Measurements from ENCODE around the gene CD300A. TPM values are rescaled to one million over a fixed set of nuclear protein-coding genes. Genes with fewer than 3 reads are reported as not detected.

The CD300A gene
- total and polyA plus RNA-seq, 2 donors (not counting 1 experiment from before 2014, with no cell fraction given): 2.4 to 5.7 TPM

GRCh38 chr17:74467221-74467951, 952 bp downstream of the CD300A start:
- CTCF ChIA-PET: interaction anchor here (0.8 to 1.0 kb wide), 2 partner anchors 10 to 190 kb away, joined by 3 read pairs; no protein-coding TSS in a partner anchor
- no peaks in the 10 kb centered on the region for H3K36me3 ChIP-seq (replicated peaks in 1 of 2; ENCODE audit: control extremely low read depth in 1 of 2, control insufficient read depth in 1 of 2, extremely low read depth in 1 of 2, insufficient read depth in 2 of 2, low read length in 1 of 2)
- Mint-ChIP-seq H3K4me1 (peaks cover 22% of the 10 kb centered on the region), H3K27ac (peak overlapping the region; percentile 59), H3K4me3 (no peak overlapping the region), H3K27me3 (peaks cover 13% of the 10 kb centered on the region), H3K9me3 (ENCODE audit: insufficient read depth) (no peaks in the 10 kb centered on the region)
- peaks cover 32 to 38% of the 10 kb centered on the region in 2 donors for H3K4me1 ChIP-seq (ENCODE audit: control insufficient read depth in 2 of 2, insufficient read depth in 2 of 2, low read length in 2 of 2)
- peak overlapping the region; percentile 33 to 73 (median 70) for H3K4me3 ChIP-seq (ENCODE audit: control extremely low read depth in 1 of 5, extremely low read depth in 1 of 5, insufficient read depth in 1 of 5, low read depth in 2 of 5, low read length in 4 of 5)
- no peaks in the 10 kb centered on the region for H3K9me3 ChIP-seq (ENCODE audit: control extremely low read depth in 1 of 3, control insufficient read depth in 2 of 3, insufficient read depth in 1 of 3, low read length in 2 of 3)
- peak; percentile 67 for DNase-seq
- peak overlapping the region in 1 of 2 donors; percentile 10 for H3K27ac ChIP-seq (ENCODE audit: low read length in 2 of 2)
- intact Hi-C loops (cut with micrococcal nuclease): no loop called here
- H4K20me1 ChIP-seq (ENCODE audit: control insufficient read depth, insufficient read depth, low read length, poor library complexity, severe bottlenecking): no peaks in the 10 kb centered on the region
- H2AFZ ChIP-seq (ENCODE audit: insufficient read depth, low read depth, low read length, poor library complexity, severe bottlenecking): peak overlapping the region; percentile 50
- ATAC-seq (ENCODE audit: low read depth): peak; percentile 69
- POLR2A ChIA-PET: no interaction called here
- WGBS (ENCODE audit: insufficient coverage): 5% methylated on average over 12 of the region's 21 CpGs
- H3K27me3 ChIP-seq (replicated peaks in 1 of 4; ENCODE audit: control extremely low read depth in 1 of 4, control insufficient read depth in 3 of 4, insufficient read depth in 4 of 4, low read length in 3 of 4): no peaks in the 10 kb centered on the region
- no peaks in the 10 kb centered on the region for H3K79me2 ChIP-seq (ENCODE audit: control insufficient read depth, insufficient read depth, low read length)
- TF ChIP-seq CTCF (IDR thresholded peaks at IDR 0.05) (no peak), EZH2 (IDR thresholded peaks at IDR 0.05; ENCODE audit: borderline replicate concordance, insufficient read depth, low read depth, low read length, poor library complexity, severe bottlenecking) (no peak)
- peak overlapping the region; percentile 75 for H3K9ac ChIP-seq (ENCODE audit: low read length)
- peak overlapping the region; percentile 97 for H3K4me2 ChIP-seq (replicated peaks; ENCODE audit: low read depth, low read length, poor library complexity, severe bottlenecking)

- ATAC-seq (ENCODE audit: low read depth): no peak
- Histone ChIP-seq H3K36me3 (replicated peaks in 1 of 2; ENCODE audit: control extremely low read depth in 1 of 2, control insufficient read depth in 1 of 2, extremely low read depth in 1 of 2, insufficient read depth in 2 of 2, low read length in 1 of 2) (peaks cover 0 to 2% of the 10 kb centered on the region in 2 experiments), H3K4me3 (ENCODE audit: control extremely low read depth in 1 of 5, extremely low read depth in 1 of 5, insufficient read depth in 1 of 5, low read depth in 2 of 5, low read length in 4 of 5) (no peak overlapping the region), H3K27me3 (replicated peaks in 1 of 4; ENCODE audit: control extremely low read depth in 1 of 4, control insufficient read depth in 3 of 4, insufficient read depth in 4 of 4, low read length in 3 of 4) (no peaks in the 10 kb centered on the region), H3K9ac (ENCODE audit: low read length) (no peak overlapping the region), H2AFZ (ENCODE audit: insufficient read depth, low read depth, low read length, poor library complexity, severe bottlenecking) (no peak overlapping the region), H3K9me3 (ENCODE audit: control extremely low read depth in 1 of 3, control insufficient read depth in 2 of 3, insufficient read depth in 1 of 3, low read length in 2 of 3) (peaks cover 0 to 20% (median 11%) of the 10 kb centered on the region in 3 donors), H4K20me1 (ENCODE audit: control insufficient read depth, insufficient read depth, low read length, poor library complexity, severe bottlenecking) (no peaks in the 10 kb centered on the region), H3K27ac (ENCODE audit: low read length in 2 of 2) (no peak overlapping the region), H3K4me1 (ENCODE audit: control insufficient read depth in 2 of 2, insufficient read depth in 2 of 2, low read length in 2 of 2) (peaks cover 12 to 22% of the 10 kb centered on the region in 2 donors), H3K4me2 (replicated peaks; ENCODE audit: low read depth, low read length, poor library complexity, severe bottlenecking) (no peak overlapping the region), H3K79me2 (ENCODE audit: control insufficient read depth, insufficient read depth, low read length) (no peaks in the 10 kb centered on the region)
- DNase-seq: no peak
- no peak for TF ChIP-seq EZH2 (IDR thresholded peaks at IDR 0.05; ENCODE audit: borderline replicate concordance, insufficient read depth, low read depth, low read length, poor library complexity, severe bottlenecking)
- TF ChIP-seq CTCF (IDR thresholded peaks at IDR 0.05): no peak
- Mint-ChIP-seq H3K4me1 (peaks cover 9% of the 10 kb centered on the region), H3K27me3 (peaks cover 13% of the 10 kb centered on the region), H3K9me3 (ENCODE audit: insufficient read depth) (peaks cover 7% of the 10 kb centered on the region), H3K27ac (no peak overlapping the region), H3K4me3 (no peak overlapping the region)
- CTCF ChIA-PET: interaction anchor here (0.8 to 1.3 kb wide), 3 partner anchors 14 to 268 kb away, joined by 3 to 4 read pairs (median 3); partner anchors contain the start of gene RPL38
- WGBS (ENCODE audit: insufficient coverage): 88% methylated on average over 3 of the region's 3 CpGs
- intact Hi-C loops (cut with micrococcal nuclease): no loop called here
- POLR2A ChIA-PET: no interaction called here
These were observed 4.9 kb downstream of the CD300A start for GRCh38 chr17:74471341-74471740.

Measured in B cell (primary cell).